ENCODE data around the gene SEPTIN14. TPM values are rescaled to one million over a fixed set of nuclear protein-coding genes. Genes with fewer than 3 reads are reported as not detected.

The SEPTIN14 gene
- total RNA-seq, 1 experiment from 2014 or later = not detected

DNA sequence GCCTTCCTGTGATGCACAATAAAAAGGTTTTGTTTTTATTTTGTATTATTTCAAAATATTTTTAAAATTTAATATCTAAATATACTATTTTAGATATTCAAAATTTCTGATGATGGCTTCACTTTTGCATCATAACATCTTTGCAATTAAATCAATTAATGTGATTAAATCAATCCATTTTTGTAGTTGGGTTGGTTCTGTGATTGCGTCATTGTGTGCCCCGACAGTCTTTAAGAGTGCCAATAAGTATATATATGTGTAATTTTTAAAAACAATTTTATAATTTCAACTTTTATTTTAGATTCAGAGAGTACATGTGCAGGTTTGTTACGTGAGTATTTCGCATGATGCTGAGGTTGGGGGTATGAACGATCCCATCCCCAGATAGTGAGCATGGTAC lies 70.5 kb downstream of the SEPTIN14 start:
- BruUV-seq (replicated peaks) = no TSS peak
- DNase-seq (ENCODE audit: low read depth, low spot score) = no peak

DNA sequence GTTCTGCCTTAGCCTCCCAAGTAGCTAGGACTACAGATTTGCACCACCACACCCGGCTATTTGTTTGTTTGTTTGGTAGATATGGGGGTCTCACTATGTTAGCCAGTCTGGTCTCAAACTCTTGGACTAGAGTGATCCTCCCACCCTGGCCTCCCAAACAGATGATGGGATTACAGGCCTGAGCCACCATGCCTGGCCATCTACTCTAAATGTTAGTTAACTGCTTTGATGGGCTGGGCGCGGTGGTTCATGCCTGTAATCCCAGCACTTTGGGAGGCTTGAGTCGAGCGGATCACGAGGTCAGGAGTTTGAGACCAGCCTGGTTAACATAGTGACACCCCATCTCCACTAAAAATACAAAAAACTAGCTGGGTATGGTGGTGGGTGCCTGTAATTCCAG lies 74.8 kb downstream of the SEPTIN14 start:
- TF ChIP-seq, protein P1, sequence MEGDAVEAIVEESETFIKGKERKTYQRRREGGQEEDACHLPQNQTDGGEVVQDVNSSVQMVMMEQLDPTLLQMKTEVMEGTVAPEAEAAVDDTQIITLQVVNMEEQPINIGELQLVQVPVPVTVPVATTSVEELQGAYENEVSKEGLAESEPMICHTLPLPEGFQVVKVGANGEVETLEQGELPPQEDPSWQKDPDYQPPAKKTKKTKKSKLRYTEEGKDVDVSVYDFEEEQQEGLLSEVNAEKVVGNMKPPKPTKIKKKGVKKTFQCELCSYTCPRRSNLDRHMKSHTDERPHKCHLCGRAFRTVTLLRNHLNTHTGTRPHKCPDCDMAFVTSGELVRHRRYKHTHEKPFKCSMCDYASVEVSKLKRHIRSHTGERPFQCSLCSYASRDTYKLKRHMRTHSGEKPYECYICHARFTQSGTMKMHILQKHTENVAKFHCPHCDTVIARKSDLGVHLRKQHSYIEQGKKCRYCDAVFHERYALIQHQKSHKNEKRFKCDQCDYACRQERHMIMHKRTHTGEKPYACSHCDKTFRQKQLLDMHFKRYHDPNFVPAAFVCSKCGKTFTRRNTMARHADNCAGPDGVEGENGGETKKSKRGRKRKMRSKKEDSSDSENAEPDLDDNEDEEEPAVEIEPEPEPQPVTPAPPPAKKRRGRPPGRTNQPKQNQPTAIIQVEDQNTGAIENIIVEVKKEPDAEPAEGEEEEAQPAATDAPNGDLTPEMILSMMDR (IDR thresholded peaks at IDR 0.05) = no peak
- TF ChIP-seq TCF7L2 (IDR thresholded peaks at IDR 0.05; ENCODE audit: low read depth, low read length) (no peak), SIN3A (IDR thresholded peaks at IDR 0.05; ENCODE audit: borderline replicate concordance, insufficient read depth, low read depth, low read length) (no peak), POLR2AphosphoS5 (IDR thresholded peaks at IDR 0.05; ENCODE audit: low read depth, low read length) (no peak)
- TF ChIP-seq, protein P2, sequence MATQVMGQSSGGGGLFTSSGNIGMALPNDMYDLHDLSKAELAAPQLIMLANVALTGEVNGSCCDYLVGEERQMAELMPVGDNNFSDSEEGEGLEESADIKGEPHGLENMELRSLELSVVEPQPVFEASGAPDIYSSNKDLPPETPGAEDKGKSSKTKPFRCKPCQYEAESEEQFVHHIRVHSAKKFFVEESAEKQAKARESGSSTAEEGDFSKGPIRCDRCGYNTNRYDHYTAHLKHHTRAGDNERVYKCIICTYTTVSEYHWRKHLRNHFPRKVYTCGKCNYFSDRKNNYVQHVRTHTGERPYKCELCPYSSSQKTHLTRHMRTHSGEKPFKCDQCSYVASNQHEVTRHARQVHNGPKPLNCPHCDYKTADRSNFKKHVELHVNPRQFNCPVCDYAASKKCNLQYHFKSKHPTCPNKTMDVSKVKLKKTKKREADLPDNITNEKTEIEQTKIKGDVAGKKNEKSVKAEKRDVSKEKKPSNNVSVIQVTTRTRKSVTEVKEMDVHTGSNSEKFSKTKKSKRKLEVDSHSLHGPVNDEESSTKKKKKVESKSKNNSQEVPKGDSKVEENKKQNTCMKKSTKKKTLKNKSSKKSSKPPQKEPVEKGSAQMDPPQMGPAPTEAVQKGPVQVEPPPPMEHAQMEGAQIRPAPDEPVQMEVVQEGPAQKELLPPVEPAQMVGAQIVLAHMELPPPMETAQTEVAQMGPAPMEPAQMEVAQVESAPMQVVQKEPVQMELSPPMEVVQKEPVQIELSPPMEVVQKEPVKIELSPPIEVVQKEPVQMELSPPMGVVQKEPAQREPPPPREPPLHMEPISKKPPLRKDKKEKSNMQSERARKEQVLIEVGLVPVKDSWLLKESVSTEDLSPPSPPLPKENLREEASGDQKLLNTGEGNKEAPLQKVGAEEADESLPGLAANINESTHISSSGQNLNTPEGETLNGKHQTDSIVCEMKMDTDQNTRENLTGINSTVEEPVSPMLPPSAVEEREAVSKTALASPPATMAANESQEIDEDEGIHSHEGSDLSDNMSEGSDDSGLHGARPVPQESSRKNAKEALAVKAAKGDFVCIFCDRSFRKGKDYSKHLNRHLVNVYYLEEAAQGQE (IDR thresholded peaks at IDR 0.05; ENCODE audit: insufficient read depth in 1 of 2, low read depth in 2 of 2, low read length in 1 of 2) = no peak
- Histone ChIP-seq H3K27ac (ENCODE audit: low read length) (no peak overlapping the region), H3K4me3 (ENCODE audit: low read depth in 2 of 2, low read length in 2 of 2) (no peak overlapping the region), H3K36me3 (ENCODE audit: control insufficient read depth, insufficient read depth, low read length) (no peaks in the 10 kb centered on the region), H3K4me1 (ENCODE audit: control insufficient read depth, insufficient read depth, low read length) (no peaks in the 10 kb centered on the region), H3K9me3 (ENCODE audit: control insufficient read depth, insufficient read depth, low read depth, low read length) (no peaks in the 10 kb centered on the region), H3K27me3 (ENCODE audit: control insufficient read depth, insufficient read depth, low read length) (no peaks in the 10 kb centered on the region)
- ATAC-seq (no peak), DNase-seq (ENCODE audit: low read depth, low spot score) (no peak)
- intact Hi-C loops (cut with micrococcal nuclease; ENCODE audit: unreplicated experiment) = no loop called here
- CTCF ChIA-PET = no interaction called here
- BruUV-seq (replicated peaks) = no TSS peak
- POLR2A ChIA-PET = no interaction called here
- in situ Hi-C loops (cut with HindIII; ENCODE audit: low pct_unique_long_range_greater_than_20kb, low sequenced_read_pairs) = no loop called here

More for the DNA sequence above, 70.5 kb downstream of the SEPTIN14 start:
- Histone ChIP-seq H3K27ac (ENCODE audit: low read length) (no peak overlapping the region), H3K4me3 (ENCODE audit: low read depth in 2 of 2, low read length in 2 of 2) (no peak overlapping the region), H3K36me3 (ENCODE audit: control insufficient read depth, insufficient read depth, low read length) (no peaks in the 10 kb centered on the region), H3K27me3 (ENCODE audit: control insufficient read depth, insufficient read depth, low read length) (no peaks in the 10 kb centered on the region), H3K9me3 (ENCODE audit: control insufficient read depth, insufficient read depth, low read depth, low read length) (no peaks in the 10 kb centered on the region), H3K4me1 (ENCODE audit: control insufficient read depth, insufficient read depth, low read length) (no peaks in the 10 kb centered on the region)
- in situ Hi-C loops (cut with HindIII; ENCODE audit: low pct_unique_long_range_greater_than_20kb, low sequenced_read_pairs) (no loop called here), intact Hi-C loops (cut with micrococcal nuclease; ENCODE audit: unreplicated experiment) (no loop called here)
- no peak for ATAC-seq
- POLR2A ChIA-PET = no interaction called here
- no peak for TF ChIP-seq SIN3A (IDR thresholded peaks at IDR 0.05; ENCODE audit: borderline replicate concordance, insufficient read depth, low read depth, low read length)
- TF ChIP-seq, protein P2 (IDR thresholded peaks at IDR 0.05; ENCODE audit: insufficient read depth in 1 of 2, low read depth in 2 of 2, low read length in 1 of 2) = no peak
- no peak for TF ChIP-seq POLR2AphosphoS5 (IDR thresholded peaks at IDR 0.05; ENCODE audit: low read depth, low read length)
- no peak for TF ChIP-seq TCF7L2 (IDR thresholded peaks at IDR 0.05; ENCODE audit: low read depth, low read length)
- TF ChIP-seq, protein P1 (IDR thresholded peaks at IDR 0.05) = no peak
- CTCF ChIA-PET = no interaction called here

All from Panc1 (cell line).